Measurements from ENCODE around the gene FNIP2. TPM values are rescaled to one million over a fixed set of nuclear protein-coding genes. Genes with fewer than 3 reads are reported as not detected.

Gene FNIP2
- total RNA-seq, 2 donors from 2014 or later: 8.6 to 11.5 TPM

- Mint-ChIP-seq H3K4me1 (peaks cover 4% of the 10 kb centered on the region), H3K36me3 (ENCODE audit: low read depth) (peaks cover 31% of the 10 kb centered on the region), H3K27ac (peak within 1 kb of the TSS; percentile 96), H3K27me3 (ENCODE audit: insufficient read depth) (peaks cover 6% of the 10 kb centered on the region), H3K9me3 (no peaks in the 10 kb centered on the region), H3K4me3 (peak within 1 kb of the TSS; percentile 83)
- peak within 1 kb of the TSS; percentile 81 for H3K27ac ChIP-seq (ENCODE audit: low read depth, low read length)
- TF ChIP-seq, protein P1, sequence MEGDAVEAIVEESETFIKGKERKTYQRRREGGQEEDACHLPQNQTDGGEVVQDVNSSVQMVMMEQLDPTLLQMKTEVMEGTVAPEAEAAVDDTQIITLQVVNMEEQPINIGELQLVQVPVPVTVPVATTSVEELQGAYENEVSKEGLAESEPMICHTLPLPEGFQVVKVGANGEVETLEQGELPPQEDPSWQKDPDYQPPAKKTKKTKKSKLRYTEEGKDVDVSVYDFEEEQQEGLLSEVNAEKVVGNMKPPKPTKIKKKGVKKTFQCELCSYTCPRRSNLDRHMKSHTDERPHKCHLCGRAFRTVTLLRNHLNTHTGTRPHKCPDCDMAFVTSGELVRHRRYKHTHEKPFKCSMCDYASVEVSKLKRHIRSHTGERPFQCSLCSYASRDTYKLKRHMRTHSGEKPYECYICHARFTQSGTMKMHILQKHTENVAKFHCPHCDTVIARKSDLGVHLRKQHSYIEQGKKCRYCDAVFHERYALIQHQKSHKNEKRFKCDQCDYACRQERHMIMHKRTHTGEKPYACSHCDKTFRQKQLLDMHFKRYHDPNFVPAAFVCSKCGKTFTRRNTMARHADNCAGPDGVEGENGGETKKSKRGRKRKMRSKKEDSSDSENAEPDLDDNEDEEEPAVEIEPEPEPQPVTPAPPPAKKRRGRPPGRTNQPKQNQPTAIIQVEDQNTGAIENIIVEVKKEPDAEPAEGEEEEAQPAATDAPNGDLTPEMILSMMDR (conservative IDR thresholded peaks at IDR 0.05): no peak
- DNase-seq: peak; percentile 93
- H3K9ac ChIP-seq (ENCODE audit: extremely low read depth, low read length, poor library complexity, severe bottlenecking): peak within 1 kb of the TSS; percentile 87
- peak within 1 kb of the TSS; percentile 97 for H3K4me3 ChIP-seq (ENCODE audit: low read length)
- no peaks in the 10 kb centered on the region for H3K9me3 ChIP-seq (ENCODE audit: control insufficient read depth, low read length)
- WGBS, 2 experiments (ENCODE audit: insufficient coverage in 1 of 2, insufficient read length in 1 of 2): 1 to 2% methylated on average over 25 to 65 of the region's 65 CpGs
- H3K27me3 ChIP-seq (ENCODE audit: control insufficient read depth, insufficient read depth, low read length, poor library complexity, severe bottlenecking): peaks cover 5% of the 10 kb centered on the region
- H3K36me3 ChIP-seq (ENCODE audit: control insufficient read depth, insufficient read depth, low read length): peaks cover 32% of the 10 kb centered on the region
- H3K4me1 ChIP-seq (ENCODE audit: control insufficient read depth, insufficient read depth, low read length): no peaks in the 10 kb centered on the region
Measured at GRCh38 chr4:158722917-158723793, 45.7 kb upstream of the FNIP2 start, which contains the start of gene PPID. Gene PPID (minus strand): TSS chr4:158723396. CDS start chr4:158723288, 108 bp downstream.

- Mint-ChIP-seq H3K4me3 (no peak overlapping the region), H3K36me3 (ENCODE audit: low read depth) (peaks cover 19% of the 10 kb centered on the region), H3K27me3 (ENCODE audit: insufficient read depth) (peaks cover 14% of the 10 kb centered on the region), H3K9me3 (no peaks in the 10 kb centered on the region), H3K27ac (no peak overlapping the region), H3K4me1 (peaks cover 4% of the 10 kb centered on the region)
- H3K9me3 ChIP-seq (ENCODE audit: control insufficient read depth, low read length): no peaks in the 10 kb centered on the region
- H3K4me3 ChIP-seq (ENCODE audit: low read length): no peak overlapping the region
- 87 to 90% methylated on average over 2 to 3 of the region's 4 CpGs for WGBS, 2 experiments (ENCODE audit: insufficient coverage in 1 of 2, insufficient read length in 1 of 2)
- no peak overlapping the region for H3K9ac ChIP-seq (ENCODE audit: extremely low read depth, low read length, poor library complexity, severe bottlenecking)
- H3K27me3 ChIP-seq (ENCODE audit: control insufficient read depth, insufficient read depth, low read length, poor library complexity, severe bottlenecking): peaks cover 18% of the 10 kb centered on the region
- DNase-seq: no peak
- H3K4me1 ChIP-seq (ENCODE audit: control insufficient read depth, insufficient read depth, low read length): no peaks in the 10 kb centered on the region
- H3K36me3 ChIP-seq (ENCODE audit: control insufficient read depth, insufficient read depth, low read length): peaks cover 17% of the 10 kb centered on the region
- TF ChIP-seq, protein P1 (conservative IDR thresholded peaks at IDR 0.05): no peak
- no peak overlapping the region for H3K27ac ChIP-seq (ENCODE audit: low read depth, low read length)
Measured at GRCh38 chr4:158724637-158725036, 44.2 kb upstream of the FNIP2 start.

DNA sequence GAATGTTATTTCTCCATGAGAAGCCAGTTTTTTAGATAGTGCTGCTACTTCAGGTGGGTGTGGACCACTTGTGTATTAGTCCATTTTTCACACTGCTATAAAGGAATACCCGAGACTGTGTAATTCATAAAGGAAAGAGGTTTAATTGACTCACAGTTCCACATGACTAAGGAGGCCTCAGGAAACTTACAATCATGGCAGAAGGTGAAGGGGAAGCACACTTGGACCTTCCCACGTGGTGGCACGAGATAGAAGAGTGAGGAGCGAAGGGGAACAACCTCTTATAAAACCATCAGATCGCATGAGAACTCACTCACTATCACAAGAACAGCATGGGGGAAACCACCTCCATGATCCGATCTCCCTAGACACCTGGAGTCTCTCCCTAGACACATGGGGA is 42.2 kb upstream of the FNIP2 start:
- H3K36me3 ChIP-seq (ENCODE audit: control insufficient read depth, insufficient read depth, low read length): peaks cover under 1% of the 10 kb centered on the region
- peaks cover 4% of the 10 kb centered on the region for H3K4me1 Mint-ChIP-seq
- H3K27me3 Mint-ChIP-seq (ENCODE audit: insufficient read depth): peaks cover 14% of the 10 kb centered on the region
- H3K36me3 Mint-ChIP-seq (ENCODE audit: low read depth): peaks cover 2% of the 10 kb centered on the region
- no peak overlapping the region for H3K9ac ChIP-seq (ENCODE audit: extremely low read depth, low read length, poor library complexity, severe bottlenecking)
- no peaks in the 10 kb centered on the region for H3K4me1 ChIP-seq (ENCODE audit: control insufficient read depth, insufficient read depth, low read length)
- no peak overlapping the region for H3K27ac ChIP-seq (ENCODE audit: low read depth, low read length)
- no peak overlapping the region for H3K27ac Mint-ChIP-seq
- H3K4me3 Mint-ChIP-seq: no peak overlapping the region
- peaks cover 18% of the 10 kb centered on the region for H3K27me3 ChIP-seq (ENCODE audit: control insufficient read depth, insufficient read depth, low read length, poor library complexity, severe bottlenecking)
- H3K9me3 Mint-ChIP-seq: no peaks in the 10 kb centered on the region
- no peak for DNase-seq
- TF ChIP-seq, protein P1 (conservative IDR thresholded peaks at IDR 0.05): no peak
- WGBS, 2 experiments (ENCODE audit: insufficient coverage in 1 of 2, insufficient read length in 1 of 2): 87% methylated on average over 6 of the region's 6 CpGs; no CpG with 5 or more reads in 1 of the 2 experiments
- no peak overlapping the region for H3K4me3 ChIP-seq (ENCODE audit: low read length)
- no peaks in the 10 kb centered on the region for H3K9me3 ChIP-seq (ENCODE audit: control insufficient read depth, low read length)

All from endodermal cell (in vitro differentiated cells).